Neural progenitor cell (in vitro differentiated cells): ENCODE results near the gene SFR1. TPM values are rescaled to one million over a fixed set of nuclear protein-coding genes. Genes with fewer than 3 reads are reported as not detected.

Experiments
- DNase-seq: peaks from one replicate; pipeline ENCODE4 v3.0.0-alpha.2; 2016; ENCODE audit warnings: low spot score
- H2AFZ ChIP-seq: fragments of 200-600 bp; sonication (generic); replicated peaks from 2 replicates; pipeline ENCODE4 v1.6.1; 2016; ENCODE audit warnings: antibody characterized with exemption
- H3F3A ChIP-seq: fragments of 200-600 bp; sonication (generic); 2 replicates; pipeline ENCODE4 v1.6.1; 2016; ENCODE audit warnings: antibody characterized with exemption, low read depth
- H3K27ac ChIP-seq: fragments of 200-600 bp; sonication (generic); 2 replicates; pipeline ENCODE4 v1.5.1; 2016; ENCODE audit warnings: mild to moderate bottlenecking
- H3K27me3 ChIP-seq: fragments of 200-600 bp; sonication (generic); 2 replicates; pipeline ENCODE4 v1.6.1; 2016; ENCODE audit warnings: mild to moderate bottlenecking, moderate library complexity
- H3K36me3 ChIP-seq: fragments of 200-600 bp; sonication (generic); 2 replicates; pipeline ENCODE4 v1.5.1; 2016
- H3K4me1 ChIP-seq: fragments of 200-600 bp; sonication (generic); 2 replicates; pipeline ENCODE4 v1.6.1; 2016; ENCODE audit warnings: mixed run types
- H3K4me2 ChIP-seq: fragments of 200-600 bp; sonication (generic); 2 replicates; pipeline ENCODE4 v1.6.1; 2016
- H3K4me3 ChIP-seq: fragments of 200-600 bp; sonication (generic); 2 replicates; pipeline ENCODE4 v1.5.1; 2016
- H3K79me2 ChIP-seq: fragments of 200-600 bp; sonication (generic); 2 replicates; pipeline ENCODE4 v1.6.1; 2016; ENCODE audit warnings: low read depth
- H3K9ac ChIP-seq: fragments of 200-600 bp; sonication (generic); 2 replicates; pipeline ENCODE4 v1.6.1; 2016
- H3K9me3 ChIP-seq: fragments of 200-600 bp; sonication (generic); 2 replicates; pipeline ENCODE4 v1.5.1; 2016; ENCODE audit warnings: low read depth
- H4K20me1 ChIP-seq: fragments of 200-600 bp; sonication (generic); 2 replicates; pipeline ENCODE4 v1.6.1; 2016; ENCODE audit warnings: low read depth
- H3K27ac Mint-ChIP-seq: 3 replicates; pipeline ENCODE4 v1.8.0; 2021; ENCODE audit warnings: mixed read lengths
- H3K27me3 Mint-ChIP-seq: 2 replicates; pipeline ENCODE4 v1.8.0; 2022; ENCODE audit warnings: low read depth, mild to moderate bottlenecking, inconsistent platforms, moderate library complexity, mixed read lengths; ENCODE audit not compliant: insufficient read depth
- H3K36me3 Mint-ChIP-seq: 3 replicates; pipeline ENCODE4 v1.8.0; 2021; ENCODE audit warnings: mixed read lengths
- H3K4me1 Mint-ChIP-seq: 3 replicates; pipeline ENCODE4 v1.8.0; 2021; ENCODE audit warnings: mixed read lengths
- H3K4me3 Mint-ChIP-seq: 3 replicates; pipeline ENCODE4 v1.8.0; 2021; ENCODE audit warnings: mild to moderate bottlenecking, moderate library complexity, mixed read lengths
- H3K9me3 Mint-ChIP-seq: 3 replicates; pipeline ENCODE4 v1.8.0; 2020; ENCODE audit warnings: mixed read lengths
- EZH2 ChIP-seq: fragments of 200-600 bp; sonication (generic); IDR thresholded peaks from 2 replicates; pipeline ENCODE4 v1.6.1; 2017; ENCODE audit warnings: antibody characterized with exemption, mild to moderate bottlenecking, moderate library complexity
- EZH2phosphoT487 ChIP-seq: fragments of 200-600 bp; sonication (generic); IDR thresholded peaks from 2 replicates; pipeline ENCODE4 v1.6.1; 2017; ENCODE audit warnings: antibody characterized with exemption
- total RNA-seq: library from RNA; depleted of rRNA; stranded (reverse); fragments of >200 nt; gene quantifications from 2 replicates; pipeline ENCODE4 v1.2.3, GENCODE V29; 2015; ENCODE audit warnings: low replicate concordance
- TF ChIP-seq, protein P1 (sequence below): fragments of 200-600 bp; sonication (generic); IDR thresholded peaks from 2 replicates; pipeline ENCODE4 v1.5.1; 2017; ENCODE audit warnings: antibody characterized with exemption, mild to moderate bottlenecking

Gene SFR1
- total RNA-seq, 1 donor from 2014 or later: 18.2 TPM

DNA sequence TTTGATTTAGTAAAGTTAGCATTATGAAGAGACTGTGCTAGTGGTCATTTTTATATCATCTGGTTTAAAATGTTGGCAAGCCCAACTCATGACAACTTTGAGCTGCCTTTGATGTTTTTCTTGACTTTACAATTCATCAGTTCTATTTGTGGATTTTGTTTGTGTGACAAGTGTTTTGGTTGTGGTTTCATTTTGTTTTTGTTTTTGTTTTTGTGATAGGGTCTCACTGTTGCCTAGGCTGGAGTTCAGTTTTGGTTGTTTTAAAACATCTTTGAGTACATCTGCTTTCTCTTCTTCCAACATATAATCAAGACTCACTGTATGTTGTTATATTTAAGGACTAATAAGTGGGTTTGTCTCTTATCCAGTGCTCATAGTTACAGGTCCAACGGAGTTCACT is 17.6 kb upstream of the SFR1 start:
- H3K9me3 Mint-ChIP-seq: no peaks in the 10 kb centered on the region
- no peaks in the 10 kb centered on the region for H3F3A ChIP-seq
- H3K27me3 ChIP-seq: no peaks in the 10 kb centered on the region
- no peak overlapping the region for H3K4me3 Mint-ChIP-seq
- no peak overlapping the region for H3K4me3 ChIP-seq
- peaks cover 10% of the 10 kb centered on the region for H3K4me1 ChIP-seq
- no peaks in the 10 kb centered on the region for H4K20me1 ChIP-seq
- H3K79me2 ChIP-seq: no peaks in the 10 kb centered on the region
- no peak overlapping the region for H3K4me2 ChIP-seq
- no peak for DNase-seq
- no peaks in the 10 kb centered on the region for H3K9me3 ChIP-seq
- no peak overlapping the region for H3K27ac Mint-ChIP-seq
- TF ChIP-seq EZH2phosphoT487 (no peak), EZH2 (no peak)
- TF ChIP-seq, protein P1, sequence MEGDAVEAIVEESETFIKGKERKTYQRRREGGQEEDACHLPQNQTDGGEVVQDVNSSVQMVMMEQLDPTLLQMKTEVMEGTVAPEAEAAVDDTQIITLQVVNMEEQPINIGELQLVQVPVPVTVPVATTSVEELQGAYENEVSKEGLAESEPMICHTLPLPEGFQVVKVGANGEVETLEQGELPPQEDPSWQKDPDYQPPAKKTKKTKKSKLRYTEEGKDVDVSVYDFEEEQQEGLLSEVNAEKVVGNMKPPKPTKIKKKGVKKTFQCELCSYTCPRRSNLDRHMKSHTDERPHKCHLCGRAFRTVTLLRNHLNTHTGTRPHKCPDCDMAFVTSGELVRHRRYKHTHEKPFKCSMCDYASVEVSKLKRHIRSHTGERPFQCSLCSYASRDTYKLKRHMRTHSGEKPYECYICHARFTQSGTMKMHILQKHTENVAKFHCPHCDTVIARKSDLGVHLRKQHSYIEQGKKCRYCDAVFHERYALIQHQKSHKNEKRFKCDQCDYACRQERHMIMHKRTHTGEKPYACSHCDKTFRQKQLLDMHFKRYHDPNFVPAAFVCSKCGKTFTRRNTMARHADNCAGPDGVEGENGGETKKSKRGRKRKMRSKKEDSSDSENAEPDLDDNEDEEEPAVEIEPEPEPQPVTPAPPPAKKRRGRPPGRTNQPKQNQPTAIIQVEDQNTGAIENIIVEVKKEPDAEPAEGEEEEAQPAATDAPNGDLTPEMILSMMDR: no peak
- H3K4me1 Mint-ChIP-seq: no peaks in the 10 kb centered on the region
- no peaks in the 10 kb centered on the region for H3K36me3 Mint-ChIP-seq
- H3K36me3 ChIP-seq: no peaks in the 10 kb centered on the region
- H3K27me3 Mint-ChIP-seq: peaks cover 2% of the 10 kb centered on the region
- H2AFZ ChIP-seq: peak overlapping the region; percentile 30
- no peak overlapping the region for H3K27ac ChIP-seq
- no peak overlapping the region for H3K9ac ChIP-seq

GRCh38 chr10:104104926-104105325 is 17.0 kb upstream of the SFR1 start:
- H3K9me3 Mint-ChIP-seq: no peaks in the 10 kb centered on the region
- Histone ChIP-seq H2AFZ (peak overlapping the region; percentile 30), H3F3A (no peaks in the 10 kb centered on the region), H3K27ac (no peak overlapping the region), H3K4me3 (no peak overlapping the region), H3K79me2 (no peaks in the 10 kb centered on the region), H3K9ac (no peak overlapping the region), H3K4me2 (no peak overlapping the region), H3K27me3 (no peaks in the 10 kb centered on the region), H3K9me3 (no peaks in the 10 kb centered on the region), H3K4me1 (peaks cover 10% of the 10 kb centered on the region), H4K20me1 (no peaks in the 10 kb centered on the region), H3K36me3 (no peaks in the 10 kb centered on the region)
- no peaks in the 10 kb centered on the region for H3K36me3 Mint-ChIP-seq
- TF ChIP-seq, protein P1: no peak
- no peak for TF ChIP-seq EZH2
- TF ChIP-seq EZH2phosphoT487: no peak
- no peaks in the 10 kb centered on the region for H3K4me1 Mint-ChIP-seq
- DNase-seq: no peak
- H3K4me3 Mint-ChIP-seq: no peak overlapping the region
- peaks cover 2% of the 10 kb centered on the region for H3K27me3 Mint-ChIP-seq
- H3K27ac Mint-ChIP-seq: no peak overlapping the region

DNA sequence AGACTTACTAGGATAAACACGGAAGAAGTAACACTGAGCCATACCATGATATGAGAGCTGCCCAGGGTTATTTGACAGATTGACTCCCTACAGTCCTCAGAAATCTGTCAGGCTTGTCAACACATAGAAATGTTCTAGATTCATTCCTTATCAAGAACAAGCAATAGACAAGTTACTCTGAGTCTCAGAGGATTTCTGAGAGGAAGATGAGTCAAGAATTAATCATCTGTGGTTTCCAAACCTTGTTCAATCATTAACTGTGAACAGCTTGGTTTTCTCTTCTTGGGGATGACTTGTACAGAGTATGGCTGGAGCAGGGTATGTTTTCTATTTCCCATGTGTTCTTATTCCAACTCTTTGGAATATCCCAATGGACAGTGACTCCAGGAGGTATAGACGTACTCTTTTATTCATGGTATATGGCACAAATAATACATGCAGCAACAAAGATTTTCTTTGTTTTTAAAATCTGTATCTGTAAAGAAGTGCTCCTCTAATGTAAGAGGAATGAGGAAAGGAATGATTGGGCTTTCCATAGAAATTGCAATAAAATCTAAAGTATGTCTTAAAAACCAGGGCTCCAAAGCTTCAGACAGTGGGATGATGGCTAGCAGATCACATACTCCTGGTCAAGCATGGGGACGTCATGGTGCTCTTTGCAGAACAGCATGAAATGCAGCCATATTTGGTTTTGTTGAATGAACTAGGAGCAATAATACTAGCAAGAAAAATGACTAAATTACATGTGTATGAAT is 11.9 kb upstream of the SFR1 start:
- H3K27me3 ChIP-seq: no peaks in the 10 kb centered on the region
- Mint-ChIP-seq H3K36me3 (no peaks in the 10 kb centered on the region), H3K27ac (no peak overlapping the region), H3K27me3 (peaks cover 2% of the 10 kb centered on the region), H3K4me1 (peaks cover 2% of the 10 kb centered on the region), H3K9me3 (no peaks in the 10 kb centered on the region), H3K4me3 (no peak overlapping the region)
- no peaks in the 10 kb centered on the region for H3F3A ChIP-seq
- no peak for TF ChIP-seq EZH2phosphoT487
- TF ChIP-seq, protein P1: no peak
- no peak for TF ChIP-seq EZH2
- H3K4me2 ChIP-seq: no peak overlapping the region
- H3K27ac ChIP-seq: no peak overlapping the region
- H3K36me3 ChIP-seq: no peaks in the 10 kb centered on the region
- DNase-seq: no peak
- no peaks in the 10 kb centered on the region for H4K20me1 ChIP-seq
- no peaks in the 10 kb centered on the region for H3K79me2 ChIP-seq
- no peak overlapping the region for H3K9ac ChIP-seq
- H3K4me1 ChIP-seq: no peaks in the 10 kb centered on the region
- H3K9me3 ChIP-seq: no peaks in the 10 kb centered on the region
- no peak overlapping the region for H2AFZ ChIP-seq
- H3K4me3 ChIP-seq: no peak overlapping the region
